HEK293T (cell line): ENCODE data around the gene ABCB4.

ENCODE experiments used
- CTCF ChIA-PET: fragments of 350-600 bp; formaldehyde crosslinking; extraction: SDS; loops from one replicate; lab custom pipeline; 2021; ENCODE audit warnings: antibody characterized with exemption, inconsistent platforms; lab: Yijun Ruan, JAX
- POLR2A ChIA-PET: fragments of 350-600 bp; formaldehyde crosslinking; extraction: SDS; loops from one replicate; lab custom pipeline; 2020; ENCODE audit warnings: antibody characterized with exemption, inconsistent platforms; lab: Yijun Ruan, JAX
- DNase-seq: peaks from one replicate; pipeline ENCODE4 v3.0.0; 2012; ENCODE audit warnings: mixed read lengths; ENCODE audit errors: extremely low spot score
- ARNT ChIP-seq: fragments of 450-650 bp; IDR thresholded peaks from 2 replicates; pipeline ENCODE4 v1.6.1; 2017; ENCODE audit warnings: mild to moderate bottlenecking
- BHLHE40 ChIP-seq: fragments of 450-650 bp; IDR thresholded peaks from 2 replicates; pipeline ENCODE4 v1.6.1; 2016; ENCODE audit warnings: mild to moderate bottlenecking, moderate library complexity, borderline replicate concordance
- CTBP1 ChIP-seq: fragments of 450-650 bp; IDR thresholded peaks from 2 replicates; pipeline ENCODE4 v1.6.1; 2016; ENCODE audit warnings: borderline replicate concordance
- ELF4 ChIP-seq: fragments of 450-650 bp; IDR thresholded peaks from 2 replicates; pipeline ENCODE4 v1.6.1; 2017; ENCODE audit warnings: antibody characterized with exemption
- FOXA1 ChIP-seq: fragments of 450-650 bp; IDR thresholded peaks from 2 replicates; pipeline ENCODE4 v1.6.1; 2016; ENCODE audit warnings: mild to moderate bottlenecking
- FOXK2 ChIP-seq: fragments of 450-650 bp; IDR thresholded peaks from 2 replicates; pipeline ENCODE4 v1.6.1; 2016; ENCODE audit warnings: mild to moderate bottlenecking
- FOXM1 ChIP-seq: fragments of 450-650 bp; IDR thresholded peaks from 2 replicates; pipeline ENCODE4 v1.6.1; 2017; ENCODE audit warnings: mild to moderate bottlenecking, borderline replicate concordance
- HDGF ChIP-seq: fragments of 450-650 bp; IDR thresholded peaks from 2 replicates; pipeline ENCODE4 v1.6.1; 2017; ENCODE audit warnings: antibody characterized with exemption, borderline replicate concordance
- L3MBTL2 ChIP-seq: fragments of 450-650 bp; conservative IDR thresholded peaks from 2 replicates; pipeline ENCODE4 v1.6.1; 2016; ENCODE audit warnings: mild to moderate bottlenecking
- LEF1 ChIP-seq: fragments of 450-650 bp; IDR thresholded peaks from 2 replicates; pipeline ENCODE4 v1.6.1; 2017; ENCODE audit warnings: mild to moderate bottlenecking, borderline replicate concordance
- NFRKB ChIP-seq: fragments of 450-650 bp; IDR thresholded peaks from 2 replicates; pipeline ENCODE4 v1.6.1; 2016; ENCODE audit warnings: mild to moderate bottlenecking, moderate library complexity
- SP1 ChIP-seq: fragments of 450-650 bp; IDR thresholded peaks from 2 replicates; pipeline ENCODE4 v1.6.1; 2017
- SUZ12 ChIP-seq: fragments of 450-650 bp; IDR thresholded peaks from 2 replicates; pipeline ENCODE4 v1.6.1; 2016; ENCODE audit warnings: mild to moderate bottlenecking
- TARDBP ChIP-seq: fragments of 450-650 bp; IDR thresholded peaks from 2 replicates; pipeline ENCODE4 v1.6.1; 2016
- ZNF384 ChIP-seq: fragments of 450-650 bp; IDR thresholded peaks from 2 replicates; pipeline ENCODE4 v1.6.1; 2016
- TF ChIP-seq, protein P1 (sequence below): fragments of 450-650 bp; IDR thresholded peaks from 2 replicates; pipeline ENCODE4 v1.6.1; 2016

The ABCB4 gene

DNA sequence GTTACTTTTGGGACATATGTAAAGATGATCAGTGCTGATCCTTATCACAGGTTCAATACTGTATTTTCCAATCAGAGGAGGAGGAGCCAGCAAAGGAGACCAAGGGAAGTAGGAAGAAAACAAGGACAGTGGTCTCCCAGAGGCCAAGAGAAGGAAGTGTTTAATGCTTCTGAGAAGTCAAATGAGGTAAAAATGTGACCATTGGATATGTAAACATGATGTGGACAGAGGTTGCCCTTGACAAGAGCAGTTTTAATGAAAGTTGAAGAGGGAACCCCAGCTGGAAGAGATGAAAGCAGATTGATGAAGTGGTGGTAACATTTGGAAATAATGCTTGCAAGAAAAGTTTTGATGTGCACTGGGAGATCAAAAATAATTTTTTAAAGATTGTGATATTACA, 111.2 kb downstream of the ABCB4 start:
- ChIA-PET POLR2A (no interaction called here), CTCF (no interaction called here)
- DNase-seq: no peak
- TF ChIP-seq ARNT (no peak), SUZ12 (no peak), CTBP1 (no peak), ELF4 (no peak), TARDBP (no peak), SP1 (no peak), L3MBTL2 (no peak)
- TF ChIP-seq, protein P1, sequence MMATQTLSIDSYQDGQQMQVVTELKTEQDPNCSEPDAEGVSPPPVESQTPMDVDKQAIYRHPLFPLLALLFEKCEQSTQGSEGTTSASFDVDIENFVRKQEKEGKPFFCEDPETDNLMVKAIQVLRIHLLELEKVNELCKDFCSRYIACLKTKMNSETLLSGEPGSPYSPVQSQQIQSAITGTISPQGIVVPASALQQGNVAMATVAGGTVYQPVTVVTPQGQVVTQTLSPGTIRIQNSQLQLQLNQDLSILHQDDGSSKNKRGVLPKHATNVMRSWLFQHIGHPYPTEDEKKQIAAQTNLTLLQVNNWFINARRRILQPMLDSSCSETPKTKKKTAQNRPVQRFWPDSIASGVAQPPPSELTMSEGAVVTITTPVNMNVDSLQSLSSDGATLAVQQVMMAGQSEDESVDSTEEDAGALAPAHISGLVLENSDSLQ: no peak

DNA sequence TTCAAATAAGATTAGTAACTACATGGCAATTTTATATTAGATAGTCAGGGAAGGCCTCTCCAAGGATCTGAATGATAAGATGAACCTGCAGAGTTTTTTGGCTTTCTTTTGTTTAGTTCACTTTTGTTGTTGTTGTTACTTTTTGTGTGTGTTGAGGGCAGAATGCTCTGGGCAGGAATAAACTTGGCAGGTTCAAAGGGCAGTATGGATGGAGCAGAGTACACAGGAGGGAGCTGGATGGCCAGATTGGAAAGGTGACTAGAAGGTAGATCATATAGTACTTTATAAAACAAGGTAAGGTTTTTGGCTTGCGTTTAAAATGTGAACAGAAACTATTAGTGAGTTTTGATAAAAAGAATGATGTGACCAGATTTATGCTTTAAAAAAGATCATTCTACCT, 112.1 kb downstream of the ABCB4 start:
- no peak for TF ChIP-seq BHLHE40
- TF ChIP-seq SUZ12: no peak
- TF ChIP-seq CTBP1: no peak
- no peak for TF ChIP-seq FOXA1
- TF ChIP-seq ARNT: no peak
- TF ChIP-seq L3MBTL2: no peak
- TF ChIP-seq, protein P1: no peak
- no peak for TF ChIP-seq SP1
- TF ChIP-seq FOXK2: no peak
- TF ChIP-seq NFRKB: no peak
- TF ChIP-seq HDGF: no peak
- TF ChIP-seq ZNF384: no peak
- TF ChIP-seq TARDBP: no peak
- no peak for TF ChIP-seq FOXM1
- TF ChIP-seq ELF4: no peak
- DNase-seq: no peak
- ChIA-PET POLR2A (no interaction called here), CTCF (no interaction called here)

DNA sequence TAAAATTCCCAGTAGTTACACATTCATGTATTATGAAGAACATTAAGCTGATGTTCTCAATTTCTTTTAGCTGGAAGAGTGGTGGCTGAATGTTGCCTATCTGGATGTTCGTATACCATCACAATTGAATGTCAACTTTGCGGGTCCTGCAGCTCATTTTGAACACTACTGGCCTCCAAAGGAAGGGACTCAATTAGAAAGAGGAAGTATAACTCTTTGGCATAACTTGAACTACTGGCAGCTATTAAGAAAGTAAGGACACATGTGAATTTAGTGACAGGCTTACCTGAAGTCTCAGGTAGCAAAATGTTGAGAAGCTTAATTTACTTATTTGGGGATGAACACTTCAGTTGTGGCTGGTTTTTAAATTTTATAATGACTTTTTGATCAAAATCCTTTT, 114.2 kb downstream of the ABCB4 start:
- CTCF ChIA-PET: no interaction called here
- POLR2A ChIA-PET: interaction anchor here (1.0 kb wide), 1 partner anchor 16 kb away, joined by 3 read pairs; the partner anchor contains the start of gene CROT
- TF ChIP-seq, protein P1: no peak
- no peak for DNase-seq

DNA sequence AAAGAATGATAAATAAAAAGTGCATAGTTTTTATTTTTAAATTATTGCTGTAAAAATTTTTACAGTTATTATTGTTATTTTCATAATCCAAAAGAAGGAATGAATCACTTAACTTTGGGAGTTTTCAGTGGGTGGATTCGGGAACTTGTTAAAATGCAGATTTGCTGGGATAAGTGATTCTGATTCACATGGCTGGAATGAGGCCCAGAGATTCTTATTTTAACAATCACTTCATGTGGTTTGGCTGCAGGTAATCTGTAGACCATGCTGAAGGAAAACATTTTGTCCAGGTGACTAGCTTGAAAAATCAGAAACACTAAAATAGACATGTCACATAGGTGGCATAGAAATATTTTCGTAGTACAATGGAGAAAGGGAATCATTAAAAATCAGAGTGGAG, 116.1 kb downstream of the ABCB4 start:
- TF ChIP-seq L3MBTL2 (no peak), FOXK2 (no peak), CTBP1 (no peak), HDGF (no peak), LEF1 (no peak), ZNF384 (no peak), SUZ12 (no peak), FOXM1 (no peak), FOXA1 (no peak), ARNT (no peak), NFRKB (no peak), SP1 (no peak), ELF4 (no peak)
- TF ChIP-seq, protein P1: no peak
- ChIA-PET POLR2A (no interaction called here), CTCF (no interaction called here)
- no peak for DNase-seq

DNA sequence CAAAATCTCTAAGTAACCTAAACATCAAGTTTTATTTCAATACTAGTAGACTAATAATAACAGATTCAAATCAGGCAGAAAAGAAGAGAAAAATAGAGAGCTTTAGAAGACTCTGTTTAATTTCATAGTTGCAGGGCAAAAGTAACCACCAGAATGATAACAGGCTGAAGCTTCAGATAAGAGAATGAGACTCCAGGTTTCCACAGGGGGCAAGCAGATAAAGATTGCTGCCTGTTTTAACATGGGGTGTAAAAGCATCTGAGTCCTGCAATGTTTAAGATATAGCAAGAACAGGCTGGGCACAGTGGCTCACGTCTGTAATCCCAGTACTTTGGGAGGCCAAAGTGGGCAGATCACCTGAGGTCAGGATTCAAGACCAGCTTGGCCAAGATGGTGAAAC, 119.0 kb downstream of the ABCB4 start:
- ChIA-PET CTCF (no interaction called here), POLR2A (no interaction called here)
- no peak for TF ChIP-seq CTBP1
- no peak for TF ChIP-seq FOXA1
- DNase-seq: no peak

DNA sequence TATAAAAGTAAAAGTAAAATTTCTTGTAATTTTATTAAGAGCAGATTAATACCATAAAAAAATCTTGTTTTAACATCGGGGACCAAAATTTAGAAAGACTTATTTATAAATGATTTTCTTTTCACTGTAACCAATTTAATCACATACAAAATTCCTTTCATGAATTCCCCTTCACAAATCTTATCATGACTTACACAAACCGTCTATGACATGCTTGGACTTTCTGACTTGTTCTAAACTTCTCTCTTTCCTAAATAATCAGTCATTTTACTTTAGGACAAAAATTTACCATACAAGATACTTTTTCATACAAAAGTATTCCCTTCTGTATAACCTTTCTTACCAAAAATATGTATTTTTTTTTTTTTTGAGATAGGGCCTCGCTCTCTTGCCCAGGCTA, 120.7 kb downstream of the ABCB4 start:
- no peak for TF ChIP-seq ZNF384
- no peak for TF ChIP-seq L3MBTL2
- no peak for TF ChIP-seq ELF4
- TF ChIP-seq, protein P1: no peak
- TF ChIP-seq HDGF: no peak
- TF ChIP-seq SP1: no peak
- TF ChIP-seq FOXM1: no peak
- no peak for TF ChIP-seq NFRKB
- no peak for TF ChIP-seq LEF1
- TF ChIP-seq CTBP1: no peak
- TF ChIP-seq FOXK2: no peak
- no peak for TF ChIP-seq TARDBP
- no peak for TF ChIP-seq FOXA1
- no peak for TF ChIP-seq SUZ12
- TF ChIP-seq BHLHE40: no peak
- TF ChIP-seq ARNT: no peak
- ChIA-PET POLR2A (no interaction called here), CTCF (no interaction called here)
- DNase-seq: no peak
